Measurements from ENCODE around the gene ADGRG6.

Gene ADGRG6

GRCh38 chr6:142433419-142433818 is 131.6 kb downstream of the ADGRG6 start:
- Histone ChIP-seq H3K9ac (ENCODE audit: low read depth, low read length, poor library complexity, severe bottlenecking) (no peak overlapping the region), H3K4me1 (ENCODE audit: insufficient read depth, low read length, poor library complexity, severe bottlenecking) (no peaks in the 10 kb centered on the region), H4K20me1 (ENCODE audit: insufficient read depth, low read length, poor library complexity, severe bottlenecking) (no peaks in the 10 kb centered on the region), H3F3A (ENCODE audit: low read depth) (no peaks in the 10 kb centered on the region), H2AFZ (ENCODE audit: low read length) (no peak overlapping the region), H3K9me2 (replicated peaks; ENCODE audit: low read depth, low read length) (no peaks in the 10 kb centered on the region), H3K4me3 (ENCODE audit: low read length, poor library complexity, severe bottlenecking) (no peak overlapping the region), H3K79me2 (ENCODE audit: insufficient read depth, low read length) (no peaks in the 10 kb centered on the region), H3K36me3 (ENCODE audit: insufficient read depth, low read length) (no peaks in the 10 kb centered on the region), H3K4me2 (ENCODE audit: low read depth, low read length, poor library complexity, severe bottlenecking) (no peak overlapping the region), H3K9me3 (ENCODE audit: insufficient read depth, low read depth, low read length) (peaks cover 9% of the 10 kb centered on the region; the same call in 1 of the 2 replicates), H3K27me3 (ENCODE audit: insufficient read depth, low read length, poor library complexity, severe bottlenecking) (no peaks in the 10 kb centered on the region)
- no peak for TF ChIP-seq EZH2phosphoT487 (IDR thresholded peaks at IDR 0.05; ENCODE audit: borderline replicate concordance)
- TF ChIP-seq CTCF (conservative IDR thresholded peaks at IDR 0.05; ENCODE audit: low read length) = no peak

GRCh38 chr6:142438898-142439297 is 137.1 kb downstream of the ADGRG6 start:
- H3K27me3 ChIP-seq (ENCODE audit: insufficient read depth, low read length, poor library complexity, severe bottlenecking) = no peaks in the 10 kb centered on the region
- no peak overlapping the region for H3K4me3 ChIP-seq (ENCODE audit: low read length, poor library complexity, severe bottlenecking)
- no peaks in the 10 kb centered on the region for H3K9me3 ChIP-seq (ENCODE audit: insufficient read depth, low read depth, low read length)
- TF ChIP-seq EZH2phosphoT487 (IDR thresholded peaks at IDR 0.05; ENCODE audit: borderline replicate concordance) (no peak), CTCF (conservative IDR thresholded peaks at IDR 0.05; ENCODE audit: low read length) (no peak)
- no peaks in the 10 kb centered on the region for H3K79me2 ChIP-seq (ENCODE audit: insufficient read depth, low read length)
- no peaks in the 10 kb centered on the region for H3K4me1 ChIP-seq (ENCODE audit: insufficient read depth, low read length, poor library complexity, severe bottlenecking)
- H3F3A ChIP-seq (ENCODE audit: low read depth) = no peaks in the 10 kb centered on the region
- no peaks in the 10 kb centered on the region for H3K36me3 ChIP-seq (ENCODE audit: insufficient read depth, low read length)
- H3K9me2 ChIP-seq (replicated peaks; ENCODE audit: low read depth, low read length) = no peaks in the 10 kb centered on the region
- H4K20me1 ChIP-seq (ENCODE audit: insufficient read depth, low read length, poor library complexity, severe bottlenecking) = no peaks in the 10 kb centered on the region
- H2AFZ ChIP-seq (ENCODE audit: low read length) = no peak overlapping the region
- no peak overlapping the region for H3K9ac ChIP-seq (ENCODE audit: low read depth, low read length, poor library complexity, severe bottlenecking)
- H3K4me2 ChIP-seq (ENCODE audit: low read depth, low read length, poor library complexity, severe bottlenecking) = no peak overlapping the region

- TF ChIP-seq EZH2phosphoT487 (IDR thresholded peaks at IDR 0.05; ENCODE audit: borderline replicate concordance) (no peak), CTCF (conservative IDR thresholded peaks at IDR 0.05; ENCODE audit: low read length) (no peak)
- Histone ChIP-seq H3K4me3 (ENCODE audit: low read length, poor library complexity, severe bottlenecking) (no peak overlapping the region), H3K9me3 (ENCODE audit: insufficient read depth, low read depth, low read length) (no peaks in the 10 kb centered on the region), H3K4me2 (ENCODE audit: low read depth, low read length, poor library complexity, severe bottlenecking) (no peak overlapping the region), H3K27me3 (ENCODE audit: insufficient read depth, low read length, poor library complexity, severe bottlenecking) (no peaks in the 10 kb centered on the region), H3K4me1 (ENCODE audit: insufficient read depth, low read length, poor library complexity, severe bottlenecking) (peaks cover 14% of the 10 kb centered on the region), H3K9me2 (replicated peaks; ENCODE audit: low read depth, low read length) (no peaks in the 10 kb centered on the region), H3F3A (ENCODE audit: low read depth) (no peaks in the 10 kb centered on the region), H3K79me2 (ENCODE audit: insufficient read depth, low read length) (no peaks in the 10 kb centered on the region), H3K36me3 (ENCODE audit: insufficient read depth, low read length) (no peaks in the 10 kb centered on the region), H3K9ac (ENCODE audit: low read depth, low read length, poor library complexity, severe bottlenecking) (no peak overlapping the region), H4K20me1 (ENCODE audit: insufficient read depth, low read length, poor library complexity, severe bottlenecking) (no peaks in the 10 kb centered on the region), H2AFZ (ENCODE audit: low read length) (no peak overlapping the region)
Observed at GRCh38 chr6:142440600-142441293, 138.9 kb downstream of the ADGRG6 start.
